CD4-positive, alpha-beta T cell (primary cell): ENCODE results near the gene FANCD2. TPM values are rescaled to one million over a fixed set of nuclear protein-coding genes. Genes with fewer than 3 reads are reported as not detected.

Source experiments
- ATAC-seq: fragments of 200-7000 bp; cut with Tn5 transposase; one replicate; pipeline ENCODE4 v1.10.0; 2022; ENCODE audit warnings: mild to moderate bottlenecking; ENCODE audit not compliant: poor library complexity
- CTCF ChIA-PET: fragments of 350-600 bp; sonication (Branson Sonifier 250); formaldehyde crosslinking; loops from one replicate; lab custom pipeline; 2021; ENCODE audit warnings: antibody characterized with exemption, inconsistent platforms; lab: Charles Lee
- POLR2A ChIA-PET: fragments of 350-600 bp; sonication (Branson Sonifier 250); formaldehyde crosslinking; loops from one replicate; lab custom pipeline; 2021; ENCODE audit warnings: antibody characterized with exemption, inconsistent platforms; lab: Charles Lee
- DNase-seq, 14 experiments: peaks; one replicate each; pipeline ENCODE4 v3.0.0-alpha.2; 2013 to 2020; ENCODE audit warnings: mixed read lengths in 2 of 14
- H3K27ac ChIP-seq, 2 donors: one replicate each; pipeline versions ENCODE4 v1.5.1 to v1.7.0; 2013; ENCODE audit warnings: low read length in 2 of 2, low read depth in 1 of 2, mild to moderate bottlenecking in 1 of 2
- H3K27me3 ChIP-seq, 2 experiments: 1 replicate in 1 of 2; 2 replicates in 1 of 2; pipeline versions ENCODE4 v1.6.1 to v1.7.0; 2013; ENCODE audit warnings: low read length in 2 of 2, control low read depth in 1 of 2, mild to moderate bottlenecking in 1 of 2, moderate library complexity in 1 of 2; ENCODE audit not compliant: insufficient read depth in 2 of 2, control insufficient read depth in 1 of 2
- H3K36me3 ChIP-seq: one replicate; pipeline ENCODE4 v1.6.1; 2013; ENCODE audit warnings: low read length, control low read depth; ENCODE audit not compliant: insufficient read depth
- H3K4me1 ChIP-seq: one replicate; pipeline ENCODE4 v1.6.1; 2013; ENCODE audit warnings: low read length, control low read depth; ENCODE audit not compliant: insufficient read depth
- H3K4me3 ChIP-seq: one replicate; pipeline ENCODE4 v1.5.1; 2013; ENCODE audit warnings: mild to moderate bottlenecking, low read length, moderate library complexity
- H3K9me3 ChIP-seq, 2 experiments: 1 replicate in 1 of 2; 2 replicates in 1 of 2; pipeline versions ENCODE4 v1.6.1 to v1.7.0; 2013; ENCODE audit warnings: low read length in 2 of 2, mild to moderate bottlenecking in 2 of 2, control low read depth in 1 of 2, moderate library complexity in 1 of 2; ENCODE audit not compliant: control insufficient read depth in 1 of 2, insufficient read depth in 1 of 2
- H3K27ac Mint-ChIP-seq: one replicate; pipeline ENCODE4 v1.8.0; 2020; ENCODE audit warnings: mixed read lengths
- H3K27me3 Mint-ChIP-seq: one replicate; pipeline ENCODE4 v1.8.0; 2021; ENCODE audit warnings: mixed read lengths
- H3K36me3 Mint-ChIP-seq: one replicate; pipeline ENCODE4 v1.8.0; 2021; ENCODE audit warnings: low read depth, mixed read lengths
- H3K4me1 Mint-ChIP-seq: one replicate; pipeline ENCODE4 v1.8.0; 2021; ENCODE audit warnings: low read depth, mixed read lengths
- H3K4me3 Mint-ChIP-seq: one replicate; pipeline ENCODE4 v1.8.0; 2020; ENCODE audit warnings: mild to moderate bottlenecking, mixed read lengths
- H3K9me3 Mint-ChIP-seq: one replicate; pipeline ENCODE4 v1.8.0; 2020; ENCODE audit warnings: mixed read lengths
- CTCF ChIP-seq: fragments of 200-600 bp; IDR thresholded peaks from one replicate; pipeline ENCODE4 v1.8.0; 2022; ENCODE audit warnings: antibody characterized with exemption, mild to moderate bottlenecking
- intact Hi-C, 2 experiments: fragments of 100-400 bp; cut with DNase I in 1 of 2; cut with micrococcal nuclease in 1 of 2; formaldehyde crosslinking; loops; one replicate each; pipeline versions ENCODE4 v1.15.1 to v1.9.0; 2023 to 2025; cut with DNase I, micrococcal nuclease
- total RNA-seq, 174 experiments: library from RNA in 2 of 174; stranded (reverse) in 2 of 174; gene quantifications; one replicate each; pipeline ENCODE4 v1.2.3 and lab custom pipeline; 2021 to 2026

The FANCD2 gene
- total RNA-seq, 2 experiments from 2014 or later, result 13.8 to 16.8 TPM

DNA sequence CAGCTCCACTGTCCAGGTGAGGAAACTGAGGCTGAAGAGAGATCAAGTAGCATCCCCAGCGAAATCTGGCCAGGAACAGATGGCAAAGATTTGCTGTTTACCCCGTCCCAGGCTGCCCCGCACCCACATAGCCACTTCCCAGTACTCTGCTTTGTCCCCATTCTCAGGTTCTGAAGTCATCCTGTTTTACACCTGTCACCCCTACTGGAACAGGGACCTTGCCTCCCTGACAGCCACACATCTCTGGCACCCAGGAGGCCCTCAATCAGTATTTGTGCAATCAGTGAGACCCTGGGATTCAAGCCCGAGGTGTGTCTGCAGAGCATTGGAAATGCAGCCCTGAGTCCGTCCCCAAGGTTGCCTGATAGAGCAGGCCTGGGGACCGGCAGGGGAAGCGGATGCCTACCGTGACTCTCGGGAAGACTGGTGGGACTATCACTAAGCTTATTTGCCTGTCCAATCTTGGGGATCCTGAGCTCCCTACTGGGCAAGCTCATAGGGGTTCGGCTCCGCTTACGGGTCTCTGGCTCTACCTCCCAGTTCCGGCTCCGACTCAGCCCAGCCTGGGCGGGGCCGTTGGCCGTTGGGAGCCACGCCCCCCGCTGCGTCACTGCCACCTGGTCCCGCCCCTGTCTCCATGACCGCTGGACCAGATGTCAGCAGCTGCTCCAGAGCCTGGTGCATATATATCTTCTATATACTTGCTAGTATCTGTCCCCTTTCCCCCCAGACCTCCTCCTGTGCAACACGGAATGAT is 17.5 kb upstream of the FANCD2 start:
- peak overlapping the region; percentile 76 for H3K4me3 Mint-ChIP-seq
- peak overlapping the region; percentile 42 for H3K27ac Mint-ChIP-seq
- peak; percentile 90 for ATAC-seq
- ChIA-PET POLR2A (interaction anchor here (1.2 kb wide), 1 partner anchor 76 kb away, joined by 4 read pairs; no protein-coding TSS in a partner anchor), CTCF (no interaction called here)
- peak overlapping the region; percentile 66 for H3K4me3 ChIP-seq
- H3K4me1 ChIP-seq, result peaks cover 31% of the 10 kb centered on the region
- H3K36me3 Mint-ChIP-seq, result no peaks in the 10 kb centered on the region
- no peaks in the 10 kb centered on the region for H3K9me3 Mint-ChIP-seq
- DNase-seq, result peak; percentile 56 to 92 (median 78)
- intact Hi-C loops, result no loop called here
- no peaks in the 10 kb centered on the region for H3K36me3 ChIP-seq
- TF ChIP-seq CTCF, result no peak
- H3K27me3 ChIP-seq, result peaks cover 5 to 8% of the 10 kb centered on the region in 2 experiments
- H3K9me3 ChIP-seq, result no peaks in the 10 kb centered on the region
- H3K4me1 Mint-ChIP-seq, result peaks cover 23% of the 10 kb centered on the region
- peaks cover 20% of the 10 kb centered on the region for H3K27me3 Mint-ChIP-seq
- no peak overlapping the region for H3K27ac ChIP-seq

GRCh38 chr3:10010421-10010877 is 15.8 kb upstream of the FANCD2 start:
- intact Hi-C loops, result no loop called here

More at GRCh38 chr3:10010421-10010877, 15.8 kb upstream of the FANCD2 start:
- DNase-seq, result peak in 1 of 14 experiments; percentile 34
- TF ChIP-seq CTCF, result no peak
- Mint-ChIP-seq H3K27ac (no peak overlapping the region), H3K9me3 (no peaks in the 10 kb centered on the region), H3K27me3 (peaks cover 20% of the 10 kb centered on the region), H3K36me3 (no peaks in the 10 kb centered on the region), H3K4me1 (peaks cover 23% of the 10 kb centered on the region), H3K4me3 (peak overlapping the region; percentile 43)
- Histone ChIP-seq H3K4me3 (peak overlapping the region; percentile 58), H3K36me3 (no peaks in the 10 kb centered on the region), H3K9me3 (no peaks in the 10 kb centered on the region), H3K4me1 (peaks cover 31% of the 10 kb centered on the region), H3K27me3 (peaks cover 5 to 8% of the 10 kb centered on the region in 2 experiments), H3K27ac (no peak overlapping the region)
- ChIA-PET CTCF (interaction anchor here (0.5 kb wide), 1 partner anchor 172 kb away, joined by 3 read pairs; no protein-coding TSS in a partner anchor), POLR2A (interaction anchor here (1.5 to 1.8 kb wide), 2 partner anchors 16 to 24 kb away, joined by 6 to 10 read pairs; partner anchors contain the start of genes EMC3 and FANCD2)
- ATAC-seq, result no peak
